ENCODE measurements around the gene ATXN1.
"Not testable (repeated sequence)": the region's sequence is repeated elsewhere in the genome, so short reads cannot be mapped to it uniquely, and the experiment has no call there.

ATXN1 gene

DNA sequence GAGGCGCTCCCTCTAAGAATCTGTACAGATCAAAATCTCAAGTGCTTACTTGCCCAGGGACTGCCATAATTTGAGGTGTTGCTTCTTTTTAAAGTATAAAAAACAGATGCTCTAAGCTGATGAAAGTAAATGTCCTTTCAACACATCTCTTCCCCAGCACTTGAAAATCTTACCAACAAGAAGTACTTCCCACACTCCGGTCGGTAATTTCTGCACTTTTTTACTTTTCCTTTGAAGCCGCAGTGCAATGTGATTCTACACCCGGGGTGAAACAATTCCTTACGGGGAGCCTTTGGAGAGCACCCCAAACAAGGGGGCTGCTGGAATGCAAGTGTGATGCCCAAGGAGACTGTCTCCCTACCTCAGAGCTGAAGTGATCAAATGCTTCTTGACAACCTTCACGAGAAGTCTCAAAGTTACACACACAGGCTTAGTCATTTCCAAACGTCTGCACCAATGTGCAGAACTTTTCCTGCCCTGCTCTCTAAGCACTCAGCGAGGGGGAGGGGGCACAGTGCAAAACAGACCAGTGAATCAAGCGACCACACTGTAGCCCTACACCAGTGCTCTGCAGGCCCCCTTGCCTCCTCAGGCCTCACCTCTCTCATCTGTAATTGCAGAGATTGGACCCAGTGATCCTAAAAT, 56.7 kb downstream of the ATXN1 start:
- Histone ChIP-seq H3K9me3 (ENCODE audit: control insufficient read depth, low read length) (no peaks in the 10 kb centered on the region), H3K9ac (ENCODE audit: low read length) (no peak overlapping the region), H3K4me3 (ENCODE audit: low read length) (no peak overlapping the region), H3K27me3 (ENCODE audit: control insufficient read depth, insufficient read depth, low read length) (no peaks in the 10 kb centered on the region), H3K36me3 (ENCODE audit: control insufficient read depth, insufficient read depth, low read length) (no peaks in the 10 kb centered on the region), H3K4me1 (ENCODE audit: control insufficient read depth, insufficient read depth, low read length) (no peaks in the 10 kb centered on the region)

DNA sequence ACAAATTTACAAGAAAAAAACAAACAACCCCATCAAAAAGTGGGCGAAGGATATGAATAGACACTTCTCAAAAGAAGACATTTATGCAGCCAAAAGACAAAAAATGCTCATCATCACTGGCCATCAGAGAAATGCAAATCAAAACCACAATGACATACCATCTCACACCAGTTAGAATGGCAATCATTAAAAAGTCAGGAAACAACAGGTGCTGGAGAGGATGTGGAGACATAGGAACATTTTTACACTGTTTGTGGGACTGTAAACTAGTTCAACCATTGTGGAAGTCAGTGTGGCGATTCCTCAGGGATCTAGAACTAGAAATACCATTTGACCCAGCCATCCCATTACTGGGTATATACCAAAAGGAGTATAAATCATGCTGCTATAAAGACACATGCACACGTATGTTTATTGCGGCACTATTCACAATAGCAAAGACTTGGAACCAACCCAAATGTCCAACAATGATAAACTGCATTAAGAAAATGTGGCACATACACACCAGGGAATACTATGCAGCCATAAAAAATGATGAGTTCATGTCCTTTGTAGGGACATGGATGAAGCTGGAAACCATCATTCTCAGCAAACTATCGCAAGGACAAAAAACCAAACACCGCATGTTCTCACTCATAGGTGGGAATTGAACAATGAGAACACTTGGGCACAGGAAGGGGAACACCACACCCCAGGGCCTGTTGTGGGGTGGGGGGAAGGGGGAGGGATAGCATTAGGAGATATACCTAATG, 58.5 kb downstream of the ATXN1 start:
- not testable (repeated sequence) for H3K27me3 ChIP-seq (ENCODE audit: control insufficient read depth, insufficient read depth, low read length); H3K9ac ChIP-seq (ENCODE audit: low read length); H3K9me3 ChIP-seq (ENCODE audit: control insufficient read depth, low read length); H3K4me1 ChIP-seq (ENCODE audit: control insufficient read depth, insufficient read depth, low read length); H3K36me3 ChIP-seq (ENCODE audit: control insufficient read depth, insufficient read depth, low read length); H3K4me3 ChIP-seq (ENCODE audit: low read length)

DNA sequence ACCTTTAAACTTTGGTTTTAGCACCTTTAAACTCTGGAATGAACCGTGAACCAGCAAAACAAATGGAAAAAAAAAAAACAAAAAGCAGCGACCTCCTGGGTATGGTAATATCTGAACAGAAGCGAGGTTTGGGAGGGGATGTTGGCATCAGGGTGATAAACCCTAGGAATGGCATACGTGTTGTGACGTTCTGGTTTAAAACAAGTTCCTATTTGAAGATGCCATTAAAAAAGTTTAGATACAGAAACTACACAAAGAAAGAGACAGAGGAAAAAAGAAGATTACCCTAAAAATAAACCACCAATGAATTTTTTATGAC, 60.4 kb downstream of the ATXN1 start:
- Histone ChIP-seq H3K4me1 (ENCODE audit: control insufficient read depth, insufficient read depth, low read length) (no peaks in the 10 kb centered on the region), H3K36me3 (ENCODE audit: control insufficient read depth, insufficient read depth, low read length) (no peaks in the 10 kb centered on the region)

DNA sequence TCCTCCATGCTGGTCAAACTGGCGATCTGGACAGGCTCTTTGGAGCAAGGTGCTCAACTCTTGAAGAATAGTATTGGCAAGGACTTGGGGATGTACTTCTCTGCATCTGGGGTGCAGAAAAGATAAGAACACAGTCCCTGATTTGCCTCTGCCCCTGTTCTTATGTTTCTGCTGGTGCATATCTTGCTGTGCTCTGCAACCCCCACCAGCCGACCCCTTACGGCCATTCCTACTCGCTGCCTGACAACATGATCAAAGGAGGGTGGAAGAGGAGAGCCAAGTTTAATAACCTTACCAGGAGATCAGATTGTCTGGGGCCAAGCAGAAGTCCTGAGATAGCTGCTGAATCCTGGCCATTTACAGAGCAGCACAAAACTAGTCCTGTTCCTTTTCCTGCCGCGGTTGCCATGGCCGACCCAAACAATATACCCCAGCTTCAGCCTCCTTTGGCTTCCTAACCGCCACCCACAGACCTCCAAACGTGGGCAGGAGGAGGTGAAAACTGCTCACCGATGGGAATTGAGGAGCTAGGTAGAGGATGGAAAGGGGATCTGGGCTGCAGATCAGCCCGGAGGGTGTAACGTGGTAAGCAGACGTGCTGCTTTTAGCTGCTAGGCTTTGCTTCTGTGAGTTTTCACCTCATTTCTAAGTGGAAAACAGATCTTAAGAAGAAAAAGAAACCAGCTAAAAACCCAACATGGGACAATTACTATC, 60.9 kb downstream of the ATXN1 start:
- peak overlapping the region; percentile 2 for H3K9ac ChIP-seq (ENCODE audit: low read length)

More for the DNA sequence above, 60.4 kb downstream of the ATXN1 start:
- H3K4me3 ChIP-seq (ENCODE audit: low read length) = no peak overlapping the region
- H3K9ac ChIP-seq (ENCODE audit: low read length) = peak overlapping the region; percentile 2
- no peaks in the 10 kb centered on the region for H3K9me3 ChIP-seq (ENCODE audit: control insufficient read depth, low read length)
- no peaks in the 10 kb centered on the region for H3K27me3 ChIP-seq (ENCODE audit: control insufficient read depth, insufficient read depth, low read length)

DNA sequence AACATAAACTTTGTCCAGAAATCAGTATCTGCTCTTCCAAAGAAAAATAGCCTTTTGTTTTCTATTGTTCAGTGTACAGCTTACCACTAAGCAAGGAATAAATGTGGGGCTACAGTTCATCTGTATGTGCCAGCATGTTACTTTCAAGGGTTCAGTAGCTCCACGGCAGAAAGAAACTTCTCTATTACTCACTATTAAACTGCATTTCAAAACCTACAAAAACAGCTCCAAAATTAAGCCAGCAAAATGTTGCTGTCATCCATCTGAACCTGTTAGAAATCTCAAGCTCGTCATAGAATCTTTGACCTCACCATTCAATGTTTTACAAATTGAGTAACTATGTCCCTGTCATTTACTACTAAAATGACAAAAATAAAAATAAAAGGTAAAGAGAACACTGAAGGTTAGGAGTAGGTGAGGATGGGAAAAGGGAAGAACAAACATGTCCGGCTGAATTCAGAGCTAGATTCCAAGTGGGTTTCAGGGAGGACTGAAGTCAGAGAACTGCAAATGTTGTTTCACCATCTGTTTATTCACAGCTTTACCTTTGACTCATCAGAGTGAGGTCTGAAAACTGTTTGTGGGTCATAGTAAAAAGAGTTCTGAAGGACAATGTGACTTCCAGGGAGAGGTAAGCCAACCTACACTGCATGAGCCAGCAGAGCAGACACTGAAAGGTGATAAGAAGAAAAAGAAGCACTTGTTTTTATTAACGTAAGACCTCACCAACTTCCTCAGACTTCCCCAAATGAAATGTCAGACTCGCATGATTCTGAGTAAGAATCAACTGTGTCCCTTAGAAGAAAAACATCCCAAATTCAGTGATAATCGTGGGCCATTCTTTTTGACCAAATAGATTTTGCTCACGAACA, 62.0 kb downstream of the ATXN1 start:
- no peak overlapping the region for H3K4me3 ChIP-seq (ENCODE audit: low read length)
- no peaks in the 10 kb centered on the region for H3K9me3 ChIP-seq (ENCODE audit: control insufficient read depth, low read length)
- no peaks in the 10 kb centered on the region for H3K36me3 ChIP-seq (ENCODE audit: control insufficient read depth, insufficient read depth, low read length)
- H3K27me3 ChIP-seq (ENCODE audit: control insufficient read depth, insufficient read depth, low read length) = no peaks in the 10 kb centered on the region
- peaks cover 9% of the 10 kb centered on the region for H3K4me1 ChIP-seq (ENCODE audit: control insufficient read depth, insufficient read depth, low read length)
- no peak overlapping the region for H3K9ac ChIP-seq (ENCODE audit: low read length)

More for the DNA sequence above, 60.9 kb downstream of the ATXN1 start:
- Histone ChIP-seq H3K4me1 (ENCODE audit: control insufficient read depth, insufficient read depth, low read length) (peaks cover 2% of the 10 kb centered on the region), H3K27me3 (ENCODE audit: control insufficient read depth, insufficient read depth, low read length) (no peaks in the 10 kb centered on the region), H3K4me3 (ENCODE audit: low read length) (no peak overlapping the region), H3K9me3 (ENCODE audit: control insufficient read depth, low read length) (no peaks in the 10 kb centered on the region), H3K36me3 (ENCODE audit: control insufficient read depth, insufficient read depth, low read length) (no peaks in the 10 kb centered on the region)

DNA sequence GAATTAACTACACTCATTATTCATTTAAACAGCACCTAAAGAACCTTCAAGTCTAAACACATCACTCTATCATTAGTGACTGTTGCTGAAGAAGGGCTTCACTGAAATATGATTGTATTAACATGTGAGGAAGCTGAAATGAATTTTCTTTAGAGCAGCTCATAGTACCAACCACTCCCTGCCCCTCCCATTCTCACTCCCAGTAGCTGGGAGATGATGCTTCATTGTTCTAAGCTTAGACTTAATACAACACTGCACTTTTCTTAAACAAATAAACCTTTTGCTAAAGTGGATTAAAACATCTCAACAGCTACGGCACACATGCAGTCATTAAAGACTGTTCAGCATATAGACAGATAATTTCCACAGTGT, 63.1 kb downstream of the ATXN1 start:
- H3K9me3 ChIP-seq (ENCODE audit: control insufficient read depth, low read length) = no peaks in the 10 kb centered on the region
- no peaks in the 10 kb centered on the region for H3K27me3 ChIP-seq (ENCODE audit: control insufficient read depth, insufficient read depth, low read length)
- H3K4me1 ChIP-seq (ENCODE audit: control insufficient read depth, insufficient read depth, low read length) = peaks cover 9% of the 10 kb centered on the region
- H3K9ac ChIP-seq (ENCODE audit: low read length) = no peak overlapping the region
- no peaks in the 10 kb centered on the region for H3K36me3 ChIP-seq (ENCODE audit: control insufficient read depth, insufficient read depth, low read length)
- H3K4me3 ChIP-seq (ENCODE audit: low read length) = no peak overlapping the region

DNA sequence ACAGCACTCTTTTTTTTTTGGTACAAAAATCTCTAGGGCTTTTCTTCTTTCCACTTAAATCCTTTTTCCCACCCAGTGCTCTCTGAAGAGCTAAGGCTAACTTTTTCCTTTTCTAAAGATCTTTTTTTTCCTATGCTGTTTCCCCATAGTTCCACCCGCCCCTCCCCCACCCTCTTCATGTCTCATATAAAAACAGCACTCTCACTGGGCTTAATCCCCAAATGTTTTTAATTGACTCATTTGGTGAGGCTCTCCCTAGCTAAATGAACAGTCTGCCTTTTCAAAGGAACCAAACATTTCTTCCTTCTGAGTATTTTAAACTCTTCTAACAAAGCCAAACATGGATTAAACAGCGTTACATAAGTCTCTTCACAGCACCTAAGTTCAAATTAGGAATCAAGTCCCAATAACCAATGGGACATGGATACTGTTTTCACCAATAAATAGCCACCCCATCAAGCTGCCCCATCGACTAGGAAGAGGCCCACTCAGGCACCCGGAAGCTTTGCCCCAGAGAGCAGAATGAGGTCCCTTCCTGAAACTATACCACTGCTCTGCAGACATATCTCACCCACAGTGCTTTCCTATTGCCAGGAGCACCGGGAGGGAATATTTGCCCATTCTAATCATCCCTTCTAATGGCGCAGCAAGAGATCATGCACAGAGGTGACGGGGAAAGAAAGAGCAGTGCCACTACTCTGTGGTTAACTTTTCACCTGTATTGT, 63.7 kb downstream of the ATXN1 start:
- Histone ChIP-seq H3K27me3 (ENCODE audit: control insufficient read depth, insufficient read depth, low read length) (no peaks in the 10 kb centered on the region), H3K4me1 (ENCODE audit: control insufficient read depth, insufficient read depth, low read length) (peaks cover 15% of the 10 kb centered on the region), H3K9ac (ENCODE audit: low read length) (no peak overlapping the region), H3K4me3 (ENCODE audit: low read length) (no peak overlapping the region), H3K36me3 (ENCODE audit: control insufficient read depth, insufficient read depth, low read length) (no peaks in the 10 kb centered on the region), H3K9me3 (ENCODE audit: control insufficient read depth, low read length) (no peaks in the 10 kb centered on the region)

DNA sequence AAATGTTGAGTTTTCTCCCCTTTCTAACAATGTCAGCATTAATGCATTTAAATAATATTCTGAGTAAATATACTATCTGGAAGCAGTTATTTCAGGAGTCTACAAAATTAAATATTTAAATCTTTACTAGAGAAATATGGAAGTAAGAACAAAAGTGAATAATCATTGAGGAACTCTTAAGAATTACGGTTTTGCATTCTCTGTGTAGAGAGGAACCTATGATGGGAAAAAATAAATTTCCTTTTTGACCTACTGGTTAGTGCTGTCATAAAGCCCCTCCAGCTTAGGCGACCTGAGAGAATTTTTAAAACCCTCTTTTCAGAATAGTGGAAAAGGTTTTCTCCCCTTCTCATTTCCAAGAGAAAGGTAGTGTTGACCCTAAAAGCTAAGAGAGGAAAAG, 64.8 kb downstream of the ATXN1 start:
- no peaks in the 10 kb centered on the region for H3K27me3 ChIP-seq (ENCODE audit: control insufficient read depth, insufficient read depth, low read length)
- no peaks in the 10 kb centered on the region for H3K36me3 ChIP-seq (ENCODE audit: control insufficient read depth, insufficient read depth, low read length)
- no peak overlapping the region for H3K4me3 ChIP-seq (ENCODE audit: low read length)
- H3K4me1 ChIP-seq (ENCODE audit: control insufficient read depth, insufficient read depth, low read length) = peaks cover 20% of the 10 kb centered on the region
- H3K9ac ChIP-seq (ENCODE audit: low read length) = no peak overlapping the region
- no peaks in the 10 kb centered on the region for H3K9me3 ChIP-seq (ENCODE audit: control insufficient read depth, low read length)

DNA sequence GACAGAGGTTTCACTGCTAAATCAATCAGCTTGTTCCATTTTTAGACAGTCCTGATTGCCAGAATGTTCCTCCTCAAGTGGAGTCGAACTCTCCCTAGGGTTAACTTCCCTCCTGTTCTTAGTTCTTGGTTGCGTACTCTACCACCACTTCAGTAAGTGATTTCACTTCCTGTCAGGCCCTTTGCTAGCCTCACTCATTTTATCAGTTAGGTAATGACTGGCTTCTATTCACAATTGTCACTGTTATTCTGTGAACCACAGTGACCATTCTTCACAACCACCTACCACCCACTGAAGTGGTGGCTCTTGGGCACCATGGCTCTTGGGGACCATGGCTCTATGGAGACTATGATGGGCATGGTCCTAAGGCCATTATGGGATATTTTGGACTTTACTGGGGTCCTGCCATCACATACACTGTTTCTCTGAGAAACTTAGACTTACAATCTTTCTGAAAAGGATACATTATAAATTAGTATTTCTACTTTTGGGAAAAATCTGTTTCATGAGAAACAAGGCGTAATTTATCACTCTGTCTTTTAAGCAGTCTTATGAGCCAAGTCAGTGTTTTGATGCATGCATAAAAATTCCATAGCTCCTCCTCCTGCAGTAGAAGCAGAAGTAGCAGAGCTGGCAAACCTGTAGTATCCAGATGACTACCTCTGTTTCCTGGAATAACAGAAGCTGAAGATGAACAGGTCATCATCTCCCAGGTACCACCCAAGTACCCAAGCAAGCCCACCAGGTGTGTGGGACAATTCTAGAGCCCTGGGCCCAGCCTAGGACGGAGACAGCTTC, 66.3 kb downstream of the ATXN1 start:
- Histone ChIP-seq H3K27me3 (ENCODE audit: control insufficient read depth, insufficient read depth, low read length) (no peaks in the 10 kb centered on the region), H3K9ac (ENCODE audit: low read length) (no peak overlapping the region), H3K9me3 (ENCODE audit: control insufficient read depth, low read length) (no peaks in the 10 kb centered on the region), H3K4me3 (ENCODE audit: low read length) (no peak overlapping the region), H3K4me1 (ENCODE audit: control insufficient read depth, insufficient read depth, low read length) (peaks cover 20% of the 10 kb centered on the region), H3K36me3 (ENCODE audit: control insufficient read depth, insufficient read depth, low read length) (no peaks in the 10 kb centered on the region)

DNA sequence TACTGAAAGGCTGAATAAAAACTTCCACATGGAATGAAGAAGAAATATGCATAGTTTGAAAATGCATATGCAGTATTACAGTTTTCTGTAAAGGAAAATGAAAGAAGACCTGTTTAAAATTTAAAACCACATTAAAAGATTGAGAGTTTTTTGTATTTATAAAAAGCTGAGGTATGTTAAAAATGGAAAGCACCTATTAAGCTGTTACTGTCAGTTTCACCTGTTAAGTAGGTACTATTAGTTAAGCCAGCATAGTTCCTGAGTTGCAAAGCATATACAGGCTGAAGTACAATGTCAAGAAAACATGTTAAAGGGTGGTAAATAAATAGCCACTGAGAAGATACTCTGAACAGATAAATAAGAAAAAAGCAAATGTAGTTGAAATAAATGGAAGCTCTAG, 69.9 kb downstream of the ATXN1 start:
- H3K27me3 ChIP-seq (ENCODE audit: control insufficient read depth, insufficient read depth, low read length) = no peaks in the 10 kb centered on the region
- no peak overlapping the region for H3K9ac ChIP-seq (ENCODE audit: low read length)
- peaks cover 24% of the 10 kb centered on the region for H3K4me1 ChIP-seq (ENCODE audit: control insufficient read depth, insufficient read depth, low read length)
- H3K9me3 ChIP-seq (ENCODE audit: control insufficient read depth, low read length) = no peaks in the 10 kb centered on the region
- no peaks in the 10 kb centered on the region for H3K36me3 ChIP-seq (ENCODE audit: control insufficient read depth, insufficient read depth, low read length)
- H3K4me3 ChIP-seq (ENCODE audit: low read length) = no peak overlapping the region

DNA sequence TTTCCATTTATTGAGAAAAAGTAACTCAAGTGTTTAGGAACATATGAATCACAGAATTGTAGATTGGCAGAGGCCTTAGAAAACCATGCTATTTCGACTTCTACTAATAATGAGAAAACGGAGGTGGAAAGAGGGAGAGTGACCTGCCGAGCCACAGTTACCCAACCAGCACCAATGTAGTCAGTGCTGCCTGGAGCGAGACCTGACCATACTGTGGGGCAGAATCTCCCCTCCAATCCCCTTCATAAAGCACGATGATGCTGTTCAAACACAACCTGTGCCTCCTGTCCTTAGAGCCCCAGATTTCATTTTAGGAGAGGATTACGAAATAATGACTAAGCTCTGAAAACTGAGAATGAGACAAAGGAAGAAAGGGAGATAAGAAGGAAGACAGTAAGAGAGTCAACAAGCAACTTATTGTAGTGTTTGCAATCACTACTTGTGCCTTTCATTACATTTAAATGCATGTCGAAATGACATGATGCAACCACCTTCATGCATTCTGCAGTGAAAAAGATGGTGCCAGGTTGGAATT, 70.6 kb downstream of the ATXN1 start:
- Histone ChIP-seq H3K27me3 (ENCODE audit: control insufficient read depth, insufficient read depth, low read length) (no peaks in the 10 kb centered on the region), H3K4me3 (ENCODE audit: low read length) (no peak overlapping the region), H3K4me1 (ENCODE audit: control insufficient read depth, insufficient read depth, low read length) (peaks cover 24% of the 10 kb centered on the region), H3K36me3 (ENCODE audit: control insufficient read depth, insufficient read depth, low read length) (no peaks in the 10 kb centered on the region), H3K9ac (ENCODE audit: low read length) (no peak overlapping the region), H3K9me3 (ENCODE audit: control insufficient read depth, low read length) (no peaks in the 10 kb centered on the region)
